Omental fat pad (tissue), 4 donors: ENCODE data around the gene NUMB. TPM values are rescaled to one million over a fixed set of nuclear protein-coding genes. Genes with fewer than 3 reads are reported as not detected.

Experiments used
- ATAC-seq: fragments of 150-250 bp; one replicate; pipeline ENCODE4 v1.9.1; 2016; ENCODE audit warnings: mild to moderate bottlenecking, moderate library complexity; ENCODE audit not compliant: low FRiP score
- DNase-seq: peaks from one replicate; pipeline ENCODE4 v3.0.0-alpha.2; 2019; ENCODE audit warnings: low spot score
- CTCF ChIP-seq, 3 donors: fragments of 450-650 bp; IDR thresholded peaks; one replicate each; pipeline ENCODE4 v1.5.1; 2016 to 2017; ENCODE audit warnings: antibody characterized with exemption in 3 of 3, mild to moderate bottlenecking in 3 of 3, moderate library complexity in 2 of 3
- total RNA-seq, 4 donors: library from RNA; depleted of rRNA; stranded (reverse); fragments of >200 nt; gene quantifications; one replicate each; pipeline ENCODE4 v1.1.0, GENCODE V29; 2016

NUMB gene
- total RNA-seq, 4 donors from 2014 or later = 48.2 to 95.4 (median 62.8) TPM

- DNase-seq (no peak), ATAC-seq (no peak)
- no peak for TF ChIP-seq CTCF (IDR thresholded peaks at IDR 0.05)
Observed at GRCh38 chr14:73253721-73254120, 204.6 kb downstream of the NUMB start.

- no peak for ATAC-seq
- DNase-seq = no peak
- no peak for TF ChIP-seq CTCF (IDR thresholded peaks at IDR 0.05)
Observed at GRCh38 chr14:73253323-73253610, 205.1 kb downstream of the NUMB start.

GRCh38 chr14:73252491-73253322 lies 205.6 kb downstream of the NUMB start:
- no peak for TF ChIP-seq CTCF (IDR thresholded peaks at IDR 0.05)
- no peak for ATAC-seq
- no peak for DNase-seq

- no peak for TF ChIP-seq CTCF (IDR thresholded peaks at IDR 0.05)
- no peak for DNase-seq
- no peak for ATAC-seq
Observed at GRCh38 chr14:73251516-73252215, 206.7 kb downstream of the NUMB start.

- DNase-seq (no peak), ATAC-seq (no peak)
- no peak for TF ChIP-seq CTCF (IDR thresholded peaks at IDR 0.05)
Observed at GRCh38 chr14:73250781-73251500, 207.4 kb downstream of the NUMB start.

- ATAC-seq = no peak
- no peak for DNase-seq
- TF ChIP-seq CTCF (IDR thresholded peaks at IDR 0.05) = no peak
Observed at GRCh38 chr14:73250317-73250713, 208.0 kb downstream of the NUMB start.
